ENCODE data around the gene BNIPL.

The BNIPL gene

GRCh38 chr1:151036356-151036755 lies at the start of gene BNIPL:
BNIPL (plus strand) TSS chr1:151036586; CDS start chr1:151036726, 140 bp downstream.
- no peak for DNase-seq

GRCh38 chr1:150987924-150988323 lies 48.5 kb upstream of the BNIPL start:
- no peak for DNase-seq

- DNase-seq: no peak
These were observed 43.8 kb upstream of the BNIPL start for GRCh38 chr1:150992626-150993025.

GRCh38 chr1:150994248-150994647 lies 42.1 kb upstream of the BNIPL start:
- DNase-seq: no peak

- no peak for DNase-seq
These were observed 40.9 kb upstream of the BNIPL start for GRCh38 chr1:150995460-150995859.

- DNase-seq: peak; percentile 50
These were observed 40.5 kb upstream of the BNIPL start for GRCh38 chr1:150995896-150996295.

- DNase-seq: no peak
These were observed 39.1 kb upstream of the BNIPL start for GRCh38 chr1:150997126-150997872.

GRCh38 chr1:150997949-150998348 lies 38.4 kb upstream of the BNIPL start:
- DNase-seq: no peak

GRCh38 chr1:150999051-150999674 lies 37.2 kb upstream of the BNIPL start:
- DNase-seq: no peak

- DNase-seq: no peak
These were observed 36.5 kb upstream of the BNIPL start for GRCh38 chr1:150999926-151000325.

GRCh38 chr1:151000408-151000807 lies 36.0 kb upstream of the BNIPL start:
- DNase-seq: no peak

GRCh38 chr1:151001602-151002001 lies 34.8 kb upstream of the BNIPL start:
- DNase-seq: no peak

- no peak for DNase-seq
These were observed 34.3 kb upstream of the BNIPL start for GRCh38 chr1:151002051-151002450.

- DNase-seq: no peak
These were observed 33.8 kb upstream of the BNIPL start for GRCh38 chr1:151002611-151003010.

GRCh38 chr1:151003180-151003579 lies 33.2 kb upstream of the BNIPL start:
- peak; percentile 44 for DNase-seq

- DNase-seq: no peak
These were observed 30.6 kb upstream of the BNIPL start for GRCh38 chr1:151005729-151006319.

GRCh38 chr1:151006327-151007052 lies 29.9 kb upstream of the BNIPL start, which contains the start of gene MINDY1:
MINDY1 (minus strand) TSS chr1:151006902; CDS start chr1:151002617, 4,285 bp downstream.
- peak; percentile 48 for DNase-seq

- no peak for DNase-seq
These were observed 28.5 kb upstream of the BNIPL start for GRCh38 chr1:151007853-151008243.

- DNase-seq: peak; percentile 99
These were observed 27.9 kb upstream of the BNIPL start, which contains the start of gene PRUNE1 for GRCh38 chr1:151008244-151009205. PRUNE1 (plus strand) TSS chr1:151008449; CDS start chr1:151008633, 184 bp downstream.

GRCh38 chr1:151009206-151009587 lies 27.2 kb upstream of the BNIPL start:
- no peak for DNase-seq

- no peak for DNase-seq
These were observed 26.6 kb upstream of the BNIPL start for GRCh38 chr1:151009674-151010345.

All from CD4-positive, alpha-beta T cell treated with Interleukin-12 subunit alpha and Interleukin-12 subunit beta, for 1 hour (primary cell).